GM12864 (cell line): ENCODE data around the gene EPN3.

ENCODE experiments used
- DNase-seq: peaks from one replicate; pipeline ENCODE4 v3.0.0-alpha.2; 2011; ENCODE audit warnings: low read depth
- H3K4me3 ChIP-seq: 2 replicates; pipeline ENCODE4 v1.5.1; 2011; ENCODE audit warnings: mild to moderate bottlenecking, low read depth, low read length, control low read depth
- TF ChIP-seq, protein P1 (sequence below): IDR thresholded peaks from 2 replicates; pipeline ENCODE4 v1.5.1; 2011; ENCODE audit warnings: low read depth, mild to moderate bottlenecking, moderate library complexity, low read length, control low read depth, inconsistent platforms; ENCODE audit errors: missing control alignments

Gene EPN3

DNA sequence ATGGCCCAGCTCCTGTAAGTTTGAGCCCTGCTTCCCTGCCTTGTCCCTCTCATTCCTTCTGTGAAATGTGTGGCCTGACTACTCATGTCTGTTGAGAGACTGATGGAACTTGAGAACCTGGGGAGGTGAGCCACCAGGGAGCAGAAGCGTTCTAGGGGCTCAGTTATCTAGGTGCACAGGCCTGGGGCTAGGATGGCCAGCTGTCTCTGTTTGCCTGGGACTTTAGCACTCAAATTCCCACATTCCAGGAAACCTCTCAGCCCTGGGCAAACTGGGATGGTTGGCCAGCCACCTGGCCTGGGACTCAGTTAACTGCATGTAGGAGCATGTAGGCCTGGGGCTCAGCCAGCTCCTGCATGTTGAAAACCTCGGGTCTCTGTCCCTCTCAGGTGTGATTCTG lies 9.3 kb upstream of the EPN3 start:
- TF ChIP-seq, protein P1, sequence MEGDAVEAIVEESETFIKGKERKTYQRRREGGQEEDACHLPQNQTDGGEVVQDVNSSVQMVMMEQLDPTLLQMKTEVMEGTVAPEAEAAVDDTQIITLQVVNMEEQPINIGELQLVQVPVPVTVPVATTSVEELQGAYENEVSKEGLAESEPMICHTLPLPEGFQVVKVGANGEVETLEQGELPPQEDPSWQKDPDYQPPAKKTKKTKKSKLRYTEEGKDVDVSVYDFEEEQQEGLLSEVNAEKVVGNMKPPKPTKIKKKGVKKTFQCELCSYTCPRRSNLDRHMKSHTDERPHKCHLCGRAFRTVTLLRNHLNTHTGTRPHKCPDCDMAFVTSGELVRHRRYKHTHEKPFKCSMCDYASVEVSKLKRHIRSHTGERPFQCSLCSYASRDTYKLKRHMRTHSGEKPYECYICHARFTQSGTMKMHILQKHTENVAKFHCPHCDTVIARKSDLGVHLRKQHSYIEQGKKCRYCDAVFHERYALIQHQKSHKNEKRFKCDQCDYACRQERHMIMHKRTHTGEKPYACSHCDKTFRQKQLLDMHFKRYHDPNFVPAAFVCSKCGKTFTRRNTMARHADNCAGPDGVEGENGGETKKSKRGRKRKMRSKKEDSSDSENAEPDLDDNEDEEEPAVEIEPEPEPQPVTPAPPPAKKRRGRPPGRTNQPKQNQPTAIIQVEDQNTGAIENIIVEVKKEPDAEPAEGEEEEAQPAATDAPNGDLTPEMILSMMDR, result no peak
- DNase-seq, result no peak
- H3K4me3 ChIP-seq, result no peak overlapping the region

DNA sequence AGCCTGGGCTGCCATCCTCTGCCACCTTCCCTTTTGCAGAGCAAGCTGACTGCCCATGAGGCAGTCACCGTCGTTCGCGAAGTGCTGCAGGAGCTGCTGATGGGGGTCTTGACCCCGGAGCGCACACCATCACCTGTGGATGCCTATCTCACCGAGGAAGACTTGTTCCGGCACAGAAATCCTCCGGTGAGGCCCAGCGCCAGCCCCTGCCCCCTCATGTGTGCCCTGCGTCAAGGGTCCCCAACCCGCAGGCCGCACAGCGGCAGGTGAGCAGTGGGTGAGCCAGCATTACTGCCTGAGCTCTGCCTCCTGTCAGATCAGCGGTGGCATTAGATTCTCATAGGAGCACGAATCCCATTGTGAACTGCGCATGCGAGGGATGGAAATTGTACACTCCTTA lies 7.7 kb upstream of the EPN3 start:
- TF ChIP-seq, protein P1, result no peak
- no peak overlapping the region for H3K4me3 ChIP-seq
- no peak for DNase-seq

DNA sequence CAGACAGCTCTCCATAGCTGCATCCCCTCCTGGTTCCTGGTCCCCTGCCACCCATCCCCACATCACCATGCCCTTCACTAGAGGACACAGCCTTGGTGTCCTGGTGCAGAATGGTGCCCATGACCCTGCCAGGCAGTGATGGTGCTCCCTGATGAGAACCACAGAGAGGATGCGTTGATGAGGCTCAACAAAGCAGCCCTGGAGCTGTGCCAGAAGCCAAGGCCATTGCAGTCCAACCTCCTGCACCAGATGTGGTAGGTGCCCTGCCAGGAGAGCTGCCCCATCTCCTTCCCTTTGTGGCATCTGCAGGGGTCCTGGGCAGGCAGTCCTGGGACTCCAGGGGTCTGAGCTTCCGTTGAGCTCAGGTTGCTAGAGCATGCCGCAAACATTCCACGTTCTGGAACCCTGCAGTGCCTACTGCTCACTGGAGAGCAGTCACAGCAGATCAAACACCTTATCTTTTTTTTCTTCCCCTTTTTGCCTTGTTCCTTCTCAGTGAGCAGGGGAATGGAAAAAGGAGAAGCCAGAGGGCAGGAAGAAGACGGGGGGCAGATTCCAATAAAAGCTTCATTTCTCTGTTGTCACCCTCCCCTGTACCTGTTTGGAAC lies 5.3 kb upstream of the EPN3 start:
- TF ChIP-seq, protein P1, result no peak
- no peak overlapping the region for H3K4me3 ChIP-seq
- no peak for DNase-seq

DNA sequence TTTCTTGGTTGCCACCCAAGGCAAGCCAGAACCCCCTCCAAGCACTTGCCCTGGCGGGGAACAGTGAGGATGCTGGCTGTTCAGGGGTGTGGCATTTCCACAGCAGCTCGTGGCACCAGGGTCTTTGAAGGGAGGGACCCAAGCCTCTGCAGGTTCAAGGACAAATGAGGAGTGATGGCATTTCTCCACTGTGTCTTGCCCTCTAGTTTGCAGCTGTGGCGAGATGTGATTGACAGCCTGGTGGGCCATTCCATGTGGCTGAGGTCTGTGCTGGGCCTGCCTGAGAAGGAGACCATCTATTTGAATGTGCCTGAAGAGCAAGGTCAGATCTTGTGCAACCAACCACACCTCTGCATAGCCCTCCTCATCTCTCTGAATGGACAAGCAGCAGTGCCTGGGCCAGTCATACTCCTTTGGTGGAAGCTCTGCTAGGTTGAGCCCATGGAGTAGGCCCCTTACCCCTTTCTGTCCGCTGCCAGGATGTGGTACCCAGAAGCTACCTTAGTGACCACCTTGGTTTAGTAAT lies 4.5 kb upstream of the EPN3 start:
- DNase-seq, result no peak
- TF ChIP-seq, protein P1, result no peak
- H3K4me3 ChIP-seq, result no peak overlapping the region

DNA sequence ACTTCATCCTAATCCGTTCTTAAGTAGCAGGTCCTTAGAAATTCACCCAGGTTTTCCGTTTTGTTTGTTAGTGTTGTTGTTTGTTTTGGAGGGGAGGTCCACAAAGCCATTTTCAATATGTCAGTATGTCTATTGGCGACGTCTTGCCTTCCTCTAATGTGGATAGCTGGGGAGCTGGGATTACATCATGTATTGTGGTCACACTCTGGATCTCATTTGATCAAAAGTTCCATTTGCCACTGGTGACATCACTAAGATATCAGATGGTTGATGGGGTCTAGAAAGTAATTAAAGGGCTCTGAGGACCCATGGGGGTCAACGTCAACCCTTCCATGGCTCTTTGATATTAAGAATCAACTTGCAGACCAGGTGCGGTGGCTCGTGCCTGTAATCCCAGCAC lies 2.7 kb upstream of the EPN3 start:
- DNase-seq, result no peak
- TF ChIP-seq, protein P1, result no peak
- H3K4me3 ChIP-seq, result no peak overlapping the region

DNA sequence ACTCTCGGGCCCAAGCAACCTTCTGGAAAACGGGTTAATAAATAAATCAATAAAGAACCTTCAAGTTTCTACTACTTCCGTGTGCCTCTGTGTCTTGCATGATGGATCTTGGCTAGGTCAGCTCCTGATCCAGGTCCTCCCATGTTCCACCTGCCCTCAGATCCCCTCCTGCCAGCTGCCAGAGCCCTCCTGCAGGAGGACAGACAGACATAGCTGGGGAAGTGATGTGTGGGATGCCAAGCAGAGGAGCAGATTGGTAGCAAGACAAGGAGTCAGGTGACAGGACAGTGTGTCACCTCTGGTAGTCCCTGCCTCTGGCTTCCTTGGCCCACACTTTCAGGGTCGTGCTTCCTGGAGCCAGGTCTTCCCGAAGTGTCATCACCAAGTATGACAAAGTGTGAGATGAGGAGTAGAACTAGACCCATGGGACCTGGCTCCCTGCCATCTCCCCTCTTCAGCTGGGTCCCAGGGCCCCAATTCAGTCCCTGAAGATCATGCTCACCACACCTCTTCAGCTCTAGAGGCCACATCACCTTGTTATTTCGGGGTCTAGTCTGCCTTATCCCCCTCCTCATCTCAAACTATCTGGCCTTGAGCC lies 1.0 kb upstream of the EPN3 start:
- H3K4me3 ChIP-seq, result no peak overlapping the region
- no peak for DNase-seq
- TF ChIP-seq, protein P1, result no peak

DNA sequence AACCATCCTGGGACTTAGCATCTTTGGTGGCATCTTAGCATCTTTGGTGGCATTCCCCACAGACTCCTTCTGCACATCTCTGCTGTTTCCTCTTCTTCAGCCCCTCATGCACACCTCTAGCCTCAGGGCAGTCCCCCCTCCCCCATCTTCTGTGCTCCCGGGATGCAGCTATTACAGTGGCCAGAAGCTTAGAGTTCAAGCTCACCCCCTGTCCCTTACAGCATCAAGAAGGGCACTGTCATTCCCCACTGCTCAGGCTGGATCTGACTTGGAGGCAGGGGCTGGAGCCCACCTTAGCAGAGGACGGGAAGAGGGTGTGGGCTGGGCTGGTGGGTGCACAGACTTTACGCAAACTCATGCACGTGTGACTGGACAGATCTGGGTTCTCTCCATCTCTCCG lies 650 bp downstream of the EPN3 start:
- DNase-seq, result no peak
- H3K4me3 ChIP-seq, result no peak overlapping the region
- TF ChIP-seq, protein P1, result no peak
